ENCODE results near the gene UTS2B. TPM values are rescaled to one million over a fixed set of nuclear protein-coding genes. Genes with fewer than 3 reads are reported as not detected.

The UTS2B gene
- total and polyA plus RNA-seq, 10 of the 15 experiments (the other 5 are each of a cell fraction or from before 2014, with no cell fraction given) = 0.15 to 0.72 (median 0.44) TPM

- TF ChIP-seq E2F8 (IDR thresholded peaks at IDR 0.05; ENCODE audit: low read depth, partially characterized antibody) (no peak), CHD4 (IDR thresholded peaks at IDR 0.05) (no peak), E2F4 (IDR thresholded peaks at IDR 0.05; ENCODE audit: low read depth, low read length) (no peak), EED (IDR thresholded peaks at IDR 0.05; ENCODE audit: low read depth) (0 out of 2 replicates have a peak, but pooled peaks have one; percentile 26), NR2F1 (conservative IDR thresholded peaks at IDR 0.05) (no peak; the same call in 1 of the 2 replicates), CBX3 (IDR thresholded peaks at IDR 0.05; ENCODE audit: borderline replicate concordance, low read depth) (no peak), NFXL1 (IDR thresholded peaks at IDR 0.05; ENCODE audit: borderline replicate concordance) (no peak), CTCF (IDR thresholded peaks at IDR 0.05 in 2 of 3, conservative IDR thresholded peaks at IDR 0.05 in 1 of 3; ENCODE audit: control insufficient read depth in 2 of 3, extremely low read depth in 1 of 3, insufficient read depth in 1 of 3, low read depth in 3 of 3, low read length in 3 of 3) (no peak), ESRRA (IDR thresholded peaks at IDR 0.05; ENCODE audit: low read length) (no peak), NR2C1 (IDR thresholded peaks at IDR 0.05) (no peak), TCF7 (IDR thresholded peaks at IDR 0.05; ENCODE audit: borderline replicate concordance) (no peak), KLF5 (IDR thresholded peaks at IDR 0.05; ENCODE audit: partially characterized antibody) (no peak)
- TF ChIP-seq, protein P1, sequence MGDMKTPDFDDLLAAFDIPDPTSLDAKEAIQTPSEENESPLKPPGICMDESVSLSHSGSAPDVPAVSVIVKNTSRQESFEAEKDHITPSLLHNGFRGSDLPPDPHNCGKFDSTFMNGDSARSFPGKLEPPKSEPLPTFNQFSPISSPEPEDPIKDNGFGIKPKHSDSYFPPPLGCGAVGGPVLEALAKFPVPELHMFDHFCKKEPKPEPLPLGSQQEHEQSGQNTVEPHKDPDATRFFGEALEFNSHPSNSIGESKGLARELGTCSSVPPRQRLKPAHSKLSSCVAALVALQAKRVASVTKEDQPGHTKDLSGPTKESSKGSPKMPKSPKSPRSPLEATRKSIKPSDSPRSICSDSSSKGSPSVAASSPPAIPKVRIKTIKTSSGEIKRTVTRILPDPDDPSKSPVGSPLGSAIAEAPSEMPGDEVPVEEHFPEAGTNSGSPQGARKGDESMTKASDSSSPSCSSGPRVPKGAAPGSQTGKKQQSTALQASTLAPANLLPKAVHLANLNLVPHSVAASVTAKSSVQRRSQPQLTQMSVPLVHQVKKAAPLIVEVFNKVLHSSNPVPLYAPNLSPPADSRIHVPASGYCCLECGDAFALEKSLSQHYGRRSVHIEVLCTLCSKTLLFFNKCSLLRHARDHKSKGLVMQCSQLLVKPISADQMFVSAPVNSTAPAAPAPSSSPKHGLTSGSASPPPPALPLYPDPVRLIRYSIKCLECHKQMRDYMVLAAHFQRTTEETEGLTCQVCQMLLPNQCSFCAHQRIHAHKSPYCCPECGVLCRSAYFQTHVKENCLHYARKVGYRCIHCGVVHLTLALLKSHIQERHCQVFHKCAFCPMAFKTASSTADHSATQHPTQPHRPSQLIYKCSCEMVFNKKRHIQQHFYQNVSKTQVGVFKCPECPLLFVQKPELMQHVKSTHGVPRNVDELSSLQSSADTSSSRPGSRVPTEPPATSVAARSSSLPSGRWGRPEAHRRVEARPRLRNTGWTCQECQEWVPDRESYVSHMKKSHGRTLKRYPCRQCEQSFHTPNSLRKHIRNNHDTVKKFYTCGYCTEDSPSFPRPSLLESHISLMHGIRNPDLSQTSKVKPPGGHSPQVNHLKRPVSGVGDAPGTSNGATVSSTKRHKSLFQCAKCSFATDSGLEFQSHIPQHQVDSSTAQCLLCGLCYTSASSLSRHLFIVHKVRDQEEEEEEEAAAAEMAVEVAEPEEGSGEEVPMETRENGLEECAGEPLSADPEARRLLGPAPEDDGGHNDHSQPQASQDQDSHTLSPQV (IDR thresholded peaks at IDR 0.05) = no peak
- TF ChIP-seq, protein P2, sequence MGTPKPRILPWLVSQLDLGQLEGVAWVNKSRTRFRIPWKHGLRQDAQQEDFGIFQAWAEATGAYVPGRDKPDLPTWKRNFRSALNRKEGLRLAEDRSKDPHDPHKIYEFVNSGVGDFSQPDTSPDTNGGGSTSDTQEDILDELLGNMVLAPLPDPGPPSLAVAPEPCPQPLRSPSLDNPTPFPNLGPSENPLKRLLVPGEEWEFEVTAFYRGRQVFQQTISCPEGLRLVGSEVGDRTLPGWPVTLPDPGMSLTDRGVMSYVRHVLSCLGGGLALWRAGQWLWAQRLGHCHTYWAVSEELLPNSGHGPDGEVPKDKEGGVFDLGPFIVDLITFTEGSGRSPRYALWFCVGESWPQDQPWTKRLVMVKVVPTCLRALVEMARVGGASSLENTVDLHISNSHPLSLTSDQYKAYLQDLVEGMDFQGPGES (IDR thresholded peaks at IDR 0.05) = no peak
- TF ChIP-seq, protein P3, sequence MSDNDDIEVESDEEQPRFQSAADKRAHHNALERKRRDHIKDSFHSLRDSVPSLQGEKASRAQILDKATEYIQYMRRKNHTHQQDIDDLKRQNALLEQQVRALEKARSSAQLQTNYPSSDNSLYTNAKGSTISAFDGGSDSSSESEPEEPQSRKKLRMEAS (IDR thresholded peaks at IDR 0.05; ENCODE audit: low read depth, low read length) = no peak
Observed at GRCh38 chr3:191253089-191253799, 77.1 kb downstream of the UTS2B start (continued).
